NCI-H2107 treated with DMSO at 0.1 percent for 48 hours (cell line): ENCODE results near the gene ALKBH8.
"Not testable (repeated sequence)": the region's sequence is repeated elsewhere in the genome, so short reads cannot be mapped to it uniquely, and the experiment has no call there.

ENCODE experiments used
- DNase-seq: peaks from one replicate; lab custom pipeline; 2025; ENCODE audit not compliant: unreplicated experiment; lab: John Stamatoyannopoulos, UW

Gene ALKBH8

GRCh38 chr11:107565219-107565937 lies at the start of gene ALKBH8:
Gene ALKBH8 (minus strand): TSS chr11:107565735. CDS start chr11:107560893, 4,842 bp downstream.
- DNase-seq: peak; percentile 66

DNA sequence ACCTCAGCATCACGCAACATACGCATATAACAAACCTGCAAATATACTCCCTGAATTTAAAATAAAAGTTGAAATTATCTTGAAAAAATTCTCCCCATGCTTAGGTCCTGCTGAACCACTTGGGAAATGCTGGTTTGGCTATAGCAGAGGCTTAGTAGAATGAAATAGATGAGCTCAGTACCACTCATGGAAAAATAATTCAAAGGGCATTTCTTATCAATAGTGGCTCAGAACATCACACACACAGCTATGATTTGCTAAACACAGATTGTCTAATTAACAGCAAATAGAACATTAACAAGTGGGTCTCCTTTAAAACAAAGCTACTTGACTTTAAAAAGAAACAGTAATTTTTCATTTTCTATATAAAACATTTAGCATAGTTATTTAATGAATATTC lies 46.9 kb upstream of the ALKBH8 start:
- no peak for DNase-seq

GRCh38 chr11:107609400-107610218 lies 44.1 kb upstream of the ALKBH8 start:
- no peak for DNase-seq

- no peak for DNase-seq
Measured at GRCh38 chr11:107608809-107609208, 43.3 kb upstream of the ALKBH8 start.

DNA sequence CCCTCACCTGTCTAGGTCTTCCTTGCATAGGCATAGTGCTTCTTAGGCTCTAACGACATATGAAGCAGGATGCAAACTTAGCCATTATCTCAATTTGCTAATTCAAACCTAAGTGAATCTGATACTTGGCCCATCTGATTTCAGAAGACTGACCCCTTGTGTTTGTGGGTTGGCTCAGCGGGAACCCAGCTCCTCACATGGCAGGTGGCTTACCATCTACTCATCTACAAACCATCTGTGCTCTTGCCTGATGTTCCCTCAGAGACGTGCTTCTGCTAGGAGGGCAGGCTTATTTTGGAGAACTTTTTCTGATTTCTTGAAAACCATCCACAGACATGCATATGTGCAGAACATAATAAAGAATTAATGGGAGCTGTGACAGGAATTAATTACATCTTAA lies 40.6 kb upstream of the ALKBH8 start:
- no peak for DNase-seq

DNA sequence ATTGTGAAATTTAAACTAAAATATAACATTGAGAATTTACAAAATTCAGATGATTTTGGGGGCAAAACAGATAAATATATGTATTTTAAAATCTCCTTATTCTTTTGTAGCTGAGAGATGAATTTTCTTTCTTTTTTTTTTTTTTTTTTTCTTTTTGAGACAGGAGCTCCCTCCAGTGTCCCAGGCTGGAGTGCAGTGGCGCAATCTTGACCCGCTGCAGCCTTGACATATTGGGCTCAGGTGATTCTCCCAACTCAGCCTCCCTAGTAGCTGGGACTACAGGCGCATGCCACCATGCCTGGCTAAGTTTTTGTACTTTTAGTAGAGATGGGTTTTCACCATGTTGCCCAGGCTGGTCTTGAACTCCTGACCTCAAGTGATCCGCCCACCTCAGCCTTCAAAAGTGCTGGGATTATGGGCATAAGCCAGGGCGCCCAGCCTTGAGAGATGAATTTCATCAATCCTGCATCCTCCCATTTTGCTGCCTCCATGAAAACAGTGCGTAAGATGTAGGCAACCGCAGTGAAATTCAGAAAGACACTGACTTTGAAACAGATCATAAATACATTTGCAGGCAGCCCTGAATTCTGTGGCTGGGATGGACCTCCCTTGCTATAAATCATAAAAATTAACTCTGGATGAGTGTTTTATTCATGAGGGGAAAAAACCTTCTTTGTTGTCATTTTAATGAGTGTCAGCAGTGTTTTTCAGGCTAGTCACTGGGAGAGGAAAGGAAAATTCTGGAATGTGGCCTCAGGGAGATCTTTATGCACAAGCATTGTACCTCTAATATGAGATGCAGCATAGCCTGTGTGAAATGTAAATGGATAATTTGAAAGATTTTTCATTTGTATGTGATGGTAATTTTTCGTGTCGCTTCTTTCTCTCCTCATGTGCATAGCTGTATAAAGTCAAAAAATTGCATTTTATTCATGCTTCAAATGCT lies 39.8 kb upstream of the ALKBH8 start:
- no peak for DNase-seq

GRCh38 chr11:107598225-107599139 lies 32.9 kb upstream of the ALKBH8 start:
- DNase-seq: no peak

GRCh38 chr11:107594736-107595135 lies 29.2 kb upstream of the ALKBH8 start:
- DNase-seq: no peak

GRCh38 chr11:107593951-107594350 lies 28.4 kb upstream of the ALKBH8 start:
- DNase-seq: no peak

- DNase-seq: no peak
Measured at GRCh38 chr11:107592813-107593212, 27.3 kb upstream of the ALKBH8 start.

DNA sequence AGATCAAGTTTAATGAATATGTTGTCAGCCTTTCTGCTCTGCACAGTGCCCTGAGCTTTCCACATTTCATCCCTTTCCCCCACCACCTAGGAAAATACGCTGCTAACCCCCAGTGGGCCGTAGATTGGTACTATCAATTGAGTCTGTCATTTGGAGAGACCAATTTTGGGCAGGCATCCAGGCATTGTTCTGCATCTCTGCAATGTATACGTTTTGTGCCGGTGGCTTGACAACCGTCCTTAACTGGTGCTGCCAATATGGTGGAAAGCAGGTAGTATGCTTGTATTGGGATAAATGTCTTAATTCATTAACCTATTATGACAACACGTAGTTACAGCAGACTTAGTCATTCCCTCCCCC lies 26.7 kb upstream of the ALKBH8 start:
- no peak for DNase-seq

GRCh38 chr11:107591378-107592230 lies 26.1 kb upstream of the ALKBH8 start:
- DNase-seq: no peak

DNA sequence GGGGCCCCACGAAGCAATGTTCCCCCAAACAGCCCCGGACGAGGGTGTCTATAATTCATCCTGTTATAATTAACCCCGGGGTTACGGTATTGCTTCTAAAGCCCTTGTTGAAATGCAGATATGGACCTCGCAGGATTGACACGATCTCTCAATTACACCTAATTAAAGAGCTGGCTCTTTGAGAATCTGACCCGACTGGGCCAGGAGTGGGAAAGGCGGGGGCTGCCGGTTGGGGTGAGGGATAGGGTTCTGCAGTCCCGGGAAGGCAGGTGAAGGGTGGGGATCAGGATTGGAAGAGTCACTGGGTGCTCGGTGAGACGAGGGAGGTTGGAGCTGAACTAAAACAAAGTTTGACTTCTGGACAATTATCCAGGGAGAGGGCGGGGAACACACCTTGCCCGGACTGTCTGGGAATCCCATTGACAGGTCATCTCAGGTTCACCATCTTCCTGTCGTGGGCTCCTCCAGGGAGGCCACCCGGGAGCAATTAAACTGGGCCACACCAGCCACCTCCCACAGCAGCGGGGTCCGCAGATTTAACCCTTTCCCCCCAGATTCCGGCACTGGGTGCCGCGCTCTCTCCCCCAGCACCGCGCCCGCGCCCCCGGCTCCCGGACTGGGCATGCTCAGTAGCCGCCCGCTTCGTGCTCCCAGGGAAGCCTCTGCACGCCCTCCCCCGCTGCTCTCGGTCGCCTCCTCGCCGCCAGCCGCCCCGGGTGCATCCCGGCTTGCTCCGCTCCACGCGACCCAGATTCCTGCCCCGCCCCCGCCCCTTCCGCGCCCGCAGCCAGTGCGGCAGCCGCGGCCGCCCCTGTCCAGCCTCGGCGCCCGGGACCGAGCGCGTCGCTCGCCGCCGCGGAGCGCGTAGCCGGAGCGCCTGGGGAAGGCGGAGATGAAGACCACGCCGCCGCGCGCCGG lies 25.2 kb upstream of the ALKBH8 start, which contains the start of gene ELMOD1:
Gene ELMOD1 (plus strand): TSS at position 688 of the 918 bp plus-strand sequence. CDS start 27,043 bp downstream, outside the sequence.
- no peak for DNase-seq

DNA sequence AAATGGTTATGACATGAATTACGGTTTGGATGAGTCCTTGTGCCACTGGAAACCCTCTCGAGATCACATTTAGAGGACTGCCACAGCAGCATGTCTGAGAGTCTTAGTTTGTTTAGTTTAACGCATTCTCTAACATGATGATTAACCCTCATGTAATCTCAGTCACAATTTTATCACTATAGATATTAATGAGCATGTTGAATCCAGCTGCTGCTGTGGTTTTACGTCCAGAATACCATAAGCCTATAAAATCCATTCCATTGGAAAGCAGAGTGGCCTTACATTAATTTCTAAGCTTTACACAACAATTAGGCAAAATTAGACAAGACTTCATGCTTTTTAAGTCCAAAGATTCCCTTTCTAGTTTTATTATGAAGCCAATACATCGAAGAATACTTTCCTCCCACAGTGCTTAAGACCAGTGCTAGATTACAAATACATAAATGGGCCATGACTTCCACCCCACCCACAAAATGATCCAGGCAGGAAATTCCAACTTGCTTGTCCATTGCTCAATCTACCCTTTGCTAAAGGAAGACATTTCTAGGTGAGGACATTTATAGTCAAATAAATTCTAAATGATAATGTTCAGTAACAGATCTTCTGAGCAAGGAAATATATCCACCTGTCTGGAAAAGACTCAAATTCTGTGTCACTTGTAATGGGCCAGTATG lies 21.9 kb upstream of the ALKBH8 start:
- no peak for DNase-seq

- DNase-seq: no peak
Measured at GRCh38 chr11:107583629-107584195, 18.2 kb upstream of the ALKBH8 start.

DNA sequence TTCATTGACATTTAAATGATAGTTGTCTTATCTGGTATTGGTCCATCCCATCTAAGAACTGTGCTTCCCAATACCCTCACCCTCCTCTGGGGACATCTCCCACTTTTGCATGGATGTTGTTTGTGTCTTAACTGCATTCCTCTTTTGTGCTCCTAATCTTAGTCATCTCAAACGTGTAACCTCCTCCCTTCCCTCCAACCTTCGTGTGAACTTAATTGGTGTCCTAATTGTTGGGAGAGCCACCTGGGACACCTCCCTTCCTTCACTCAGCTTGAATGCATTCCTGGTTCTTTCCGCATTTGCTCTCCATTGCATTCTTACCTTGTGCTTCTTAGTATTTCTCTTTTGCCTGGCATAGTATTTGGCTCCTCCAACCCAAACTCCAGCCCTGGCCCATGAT lies 15.6 kb upstream of the ALKBH8 start:
- no peak for DNase-seq

DNA sequence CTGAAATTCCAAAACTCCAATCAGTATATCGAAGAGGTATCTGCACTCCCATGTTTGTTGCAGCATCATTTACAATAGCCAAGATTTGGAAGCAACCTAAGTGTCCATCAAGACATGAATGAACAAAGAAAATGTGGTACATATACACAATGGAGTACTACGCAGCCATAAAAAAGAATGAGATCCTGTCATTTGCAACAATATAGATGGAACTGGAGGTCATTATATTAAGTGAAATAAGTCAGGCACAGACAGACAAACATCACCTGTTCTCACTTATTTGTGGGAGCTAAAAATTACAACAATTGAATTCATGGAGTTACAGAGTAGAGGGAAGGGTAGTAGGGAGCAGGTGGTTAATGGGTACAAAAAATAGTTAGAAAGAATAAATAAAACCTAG lies 13.6 kb upstream of the ALKBH8 start:
- DNase-seq: not testable (repeated sequence)
